HG03442 (cell line): ENCODE results near the gene SCAF4.
A peak's percentile ranks its signal among the peaks of the same experiment; 100 is the strongest.
"Not testable (repeated sequence)": the region's sequence is repeated elsewhere in the genome, so short reads cannot be mapped to it uniquely, and the experiment has no call there.

Source experiments
- ATAC-seq: cut with Tn5 transposase; IDR thresholded peaks from one replicate; pipeline ENCODE4 v1.9.1; 2021; ENCODE audit warnings: mild to moderate bottlenecking, moderate library complexity; ENCODE audit not compliant: unreplicated experiment

Gene SCAF4, protein sequence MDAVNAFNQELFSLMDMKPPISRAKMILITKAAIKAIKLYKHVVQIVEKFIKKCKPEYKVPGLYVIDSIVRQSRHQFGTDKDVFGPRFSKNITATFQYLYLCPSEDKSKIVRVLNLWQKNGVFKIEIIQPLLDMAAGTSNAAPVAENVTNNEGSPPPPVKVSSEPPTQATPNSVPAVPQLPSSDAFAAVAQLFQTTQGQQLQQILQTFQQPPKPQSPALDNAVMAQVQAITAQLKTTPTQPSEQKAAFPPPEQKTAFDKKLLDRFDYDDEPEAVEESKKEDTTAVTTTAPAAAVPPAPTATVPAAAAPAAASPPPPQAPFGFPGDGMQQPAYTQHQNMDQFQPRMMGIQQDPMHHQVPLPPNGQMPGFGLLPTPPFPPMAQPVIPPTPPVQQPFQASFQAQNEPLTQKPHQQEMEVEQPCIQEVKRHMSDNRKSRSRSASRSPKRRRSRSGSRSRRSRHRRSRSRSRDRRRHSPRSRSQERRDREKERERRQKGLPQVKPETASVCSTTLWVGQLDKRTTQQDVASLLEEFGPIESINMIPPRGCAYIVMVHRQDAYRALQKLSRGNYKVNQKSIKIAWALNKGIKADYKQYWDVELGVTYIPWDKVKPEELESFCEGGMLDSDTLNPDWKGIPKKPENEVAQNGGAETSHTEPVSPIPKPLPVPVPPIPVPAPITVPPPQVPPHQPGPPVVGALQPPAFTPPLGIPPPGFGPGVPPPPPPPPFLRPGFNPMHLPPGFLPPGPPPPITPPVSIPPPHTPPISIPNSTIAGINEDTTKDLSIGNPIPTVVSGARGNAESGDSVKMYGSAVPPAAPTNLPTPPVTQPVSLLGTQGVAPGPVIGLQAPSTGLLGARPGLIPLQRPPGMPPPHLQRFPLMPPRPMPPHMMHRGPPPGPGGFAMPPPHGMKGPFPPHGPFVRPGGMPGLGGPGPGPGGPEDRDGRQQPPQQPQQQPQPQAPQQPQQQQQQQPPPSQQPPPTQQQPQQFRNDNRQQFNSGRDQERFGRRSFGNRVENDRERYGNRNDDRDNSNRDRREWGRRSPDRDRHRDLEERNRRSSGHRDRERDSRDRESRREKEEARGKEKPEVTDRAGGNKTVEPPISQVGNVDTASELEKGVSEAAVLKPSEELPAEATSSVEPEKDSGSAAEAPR

DNA sequence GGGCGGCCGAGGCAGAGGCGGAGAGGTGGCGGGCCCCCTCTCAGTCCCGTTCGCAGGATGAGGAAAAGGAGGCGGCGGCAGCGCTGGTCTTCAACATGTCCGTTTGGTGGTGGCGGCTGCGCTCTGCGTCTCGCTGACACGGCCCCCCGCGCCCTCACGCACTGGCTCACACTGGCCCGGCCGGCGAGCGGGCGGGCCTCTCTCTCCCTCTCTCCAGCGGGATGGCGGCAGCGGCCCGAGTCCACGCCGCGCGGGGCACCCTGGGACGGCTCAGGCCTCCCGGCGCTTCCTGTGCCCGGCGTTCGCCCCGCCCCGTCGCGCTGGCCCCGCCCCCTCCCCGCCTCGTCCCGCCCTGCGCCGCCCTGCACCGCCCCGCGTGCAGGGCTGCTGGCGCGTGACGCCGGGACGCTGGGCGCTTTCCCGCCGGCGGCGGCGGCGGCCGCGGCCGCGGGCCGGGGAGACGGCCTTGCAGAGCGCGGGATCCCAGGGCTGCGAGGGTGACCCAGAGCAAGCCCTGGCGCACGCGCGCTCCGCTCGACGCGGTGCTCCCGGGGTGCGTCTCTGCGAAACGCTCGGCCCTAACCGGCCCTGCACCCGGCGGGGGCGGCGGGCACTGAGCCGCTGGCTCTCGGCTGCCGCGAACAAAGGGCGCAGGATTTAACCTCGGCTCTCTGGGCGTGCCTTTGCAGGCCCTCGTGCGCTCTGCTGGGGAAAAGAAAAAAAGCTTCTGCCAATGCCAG is at the start of gene SCAF4:
TSS of gene SCAF4 (minus strand) at position 262 of the 740 bp plus-strand sequence. CDS start 426 bp downstream, outside the sequence.
- peak; percentile 80 for ATAC-seq

DNA sequence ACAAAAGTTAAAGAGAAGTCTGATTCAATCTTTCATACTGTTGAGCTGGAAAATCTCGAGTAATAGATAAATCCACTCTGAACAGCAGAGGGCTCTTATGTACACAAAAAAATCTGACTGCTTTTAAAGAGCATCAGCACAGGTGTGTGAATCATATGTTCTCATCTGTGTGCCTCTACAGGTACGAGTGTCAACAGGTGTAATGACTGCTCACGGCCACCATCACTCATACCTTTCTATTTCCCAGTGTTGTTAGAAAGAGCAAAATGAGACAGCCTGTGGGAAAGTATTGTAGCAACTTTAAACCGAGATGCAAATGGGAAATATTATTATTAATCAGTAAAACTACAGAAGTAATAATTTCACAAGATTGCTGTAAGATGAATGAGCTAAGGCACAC is 49.0 kb upstream of the SCAF4 start:
- ATAC-seq, result no peak

DNA sequence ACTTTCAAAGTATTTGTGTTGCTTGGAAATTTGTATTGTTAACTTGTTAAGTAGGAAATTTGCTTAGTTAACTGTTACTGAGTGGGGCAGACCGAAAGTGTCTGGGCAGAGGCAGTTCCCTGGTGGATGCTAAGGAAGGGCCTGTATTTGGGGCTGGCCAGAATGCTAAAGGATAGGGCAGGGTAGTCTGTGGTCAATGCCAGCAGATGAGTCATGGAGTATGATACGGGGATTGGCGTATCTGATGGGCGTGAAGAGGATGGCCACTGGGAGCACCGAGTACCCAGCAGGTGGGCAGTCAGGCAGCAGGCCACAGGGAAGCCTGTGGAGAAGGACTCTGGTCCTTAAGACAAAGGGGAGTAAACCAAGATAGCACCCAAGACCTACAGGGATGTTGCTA is 46.6 kb upstream of the SCAF4 start:
- ATAC-seq, result no peak

DNA sequence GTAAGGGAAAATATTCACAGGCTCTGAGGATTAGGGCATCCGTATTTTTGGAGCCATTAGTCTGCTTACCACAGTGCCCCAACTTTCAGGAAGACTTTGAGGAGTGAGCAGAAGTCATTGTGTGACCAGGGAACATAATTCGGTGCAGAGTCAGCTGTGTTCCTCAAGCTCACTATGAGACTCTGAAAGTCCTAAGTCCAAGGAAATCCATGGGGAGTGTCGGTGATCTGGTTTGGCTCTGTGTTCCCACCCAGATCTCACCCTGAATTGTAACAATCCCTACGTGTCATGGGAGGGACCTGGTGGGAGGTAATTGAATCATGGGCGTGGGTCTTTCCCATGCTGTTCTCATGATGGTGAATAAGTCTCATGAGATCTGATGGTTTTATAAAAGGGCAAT is 45.9 kb upstream of the SCAF4 start:
- ATAC-seq, result no peak

DNA sequence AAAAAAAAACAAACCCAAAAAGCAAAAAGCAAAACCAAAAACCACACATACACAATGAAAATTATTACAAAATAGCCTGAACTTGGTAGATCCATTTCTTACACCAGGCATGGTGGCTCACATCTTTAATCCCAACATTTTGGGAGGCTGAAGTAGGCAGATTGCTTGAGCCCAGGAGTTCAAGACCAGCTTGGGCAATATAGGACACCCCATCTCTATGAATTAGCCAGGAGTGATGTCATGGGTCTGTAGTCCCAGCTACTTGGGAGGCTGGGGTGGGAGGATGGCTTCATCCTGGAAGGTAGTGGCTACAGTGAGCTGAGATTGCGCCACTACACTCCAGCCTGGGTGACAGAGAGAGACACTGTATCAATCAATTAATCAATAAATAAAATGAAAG is 42.1 kb upstream of the SCAF4 start:
- no peak for ATAC-seq

DNA sequence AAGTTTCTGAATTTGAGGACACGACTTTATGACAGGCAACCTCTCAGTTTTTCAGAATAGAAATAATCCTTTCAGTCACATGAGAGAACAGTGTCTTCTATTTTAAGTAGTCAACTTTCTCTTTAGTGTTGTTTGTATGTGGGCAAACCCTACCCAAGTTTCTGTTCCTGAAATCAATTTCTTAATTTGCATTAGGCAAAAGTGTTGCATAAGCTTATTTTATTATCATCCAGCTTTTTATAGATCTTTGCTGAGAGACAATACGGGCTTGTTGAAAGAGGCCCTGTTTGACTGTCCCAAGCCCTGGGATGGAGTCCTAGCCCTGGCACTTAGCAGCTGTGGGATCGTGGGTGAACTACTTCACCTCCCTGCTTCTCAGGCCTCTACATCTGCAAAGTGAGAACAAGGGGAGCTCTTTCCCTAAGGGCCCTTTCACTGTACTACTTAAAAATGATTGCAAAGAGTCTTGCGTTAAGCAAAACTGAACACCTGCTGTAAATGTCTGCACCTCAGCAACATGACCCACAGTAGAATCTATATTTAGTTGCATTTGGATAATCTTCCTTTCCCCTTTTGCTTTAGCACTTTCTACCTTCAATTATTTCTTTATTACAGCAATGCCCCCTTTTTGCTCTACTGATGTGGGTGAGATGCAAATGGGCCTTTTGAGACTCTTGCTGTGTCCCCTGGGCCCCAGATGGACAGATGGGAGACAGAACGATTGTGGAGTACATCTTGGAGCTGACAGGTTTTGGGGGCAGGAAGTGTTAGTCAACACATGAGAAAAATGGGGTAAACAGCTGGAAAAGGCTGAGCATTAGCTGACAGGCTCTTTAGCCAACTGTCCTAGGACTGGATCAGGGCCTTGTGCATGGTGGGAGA is 41.0 kb upstream of the SCAF4 start:
- ATAC-seq, result peak; percentile 88

DNA sequence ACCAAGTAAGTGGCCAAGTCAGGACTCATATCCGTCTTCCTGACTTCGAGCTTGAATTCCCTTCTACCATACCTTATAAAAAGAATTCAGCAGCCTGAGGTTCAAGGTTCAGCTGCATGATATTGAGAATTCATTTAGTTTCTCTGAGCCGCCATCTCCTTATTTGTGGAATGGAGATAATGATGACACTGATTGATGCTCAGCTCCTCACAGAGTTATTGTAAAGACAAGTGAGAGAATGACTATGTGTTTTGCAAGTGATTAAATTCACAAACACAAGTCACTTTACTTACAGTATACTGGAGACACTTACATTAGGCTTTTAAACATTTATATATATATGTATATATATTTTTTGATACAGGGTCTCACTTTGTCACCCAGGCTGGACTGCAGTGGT is 39.8 kb upstream of the SCAF4 start:
- ATAC-seq, result no peak

DNA sequence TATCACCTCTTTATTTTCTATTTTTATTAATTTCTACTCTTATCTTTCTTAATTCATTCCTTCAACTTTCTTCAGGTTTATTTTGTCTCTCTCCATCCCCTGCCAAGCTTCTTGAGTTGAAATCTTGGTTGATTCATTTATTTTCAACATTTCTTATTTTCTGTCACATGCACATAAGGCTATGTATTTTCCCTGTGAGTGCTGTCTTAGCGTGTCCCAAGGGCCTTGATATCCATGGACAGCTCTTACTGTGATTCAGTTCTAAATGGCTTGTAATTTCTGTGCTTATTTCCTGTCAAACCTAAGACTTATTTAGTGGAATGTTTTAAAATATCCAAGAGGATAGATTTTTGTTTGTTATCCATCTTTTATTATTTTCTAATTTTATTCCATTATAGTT is 36.8 kb upstream of the SCAF4 start:
- ATAC-seq, result no peak

DNA sequence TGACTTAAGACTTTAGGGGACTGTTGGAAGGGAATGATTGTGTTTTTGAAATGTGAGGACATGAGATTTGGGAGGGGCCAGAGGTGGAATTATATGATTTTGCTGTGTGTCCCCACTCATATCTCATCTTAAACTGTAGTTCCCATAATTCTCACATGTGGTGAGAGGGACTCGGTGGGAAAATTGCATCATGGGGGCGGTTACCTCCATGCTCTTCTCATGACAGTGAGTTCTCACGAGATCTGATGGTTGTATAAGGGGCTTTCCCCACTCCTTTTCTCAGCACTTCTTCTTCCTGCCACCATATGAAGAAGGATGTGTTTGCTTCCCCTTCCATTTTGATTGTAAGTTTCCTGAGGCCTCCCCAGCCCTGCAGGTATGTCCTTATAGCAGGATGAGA is 35.0 kb upstream of the SCAF4 start:
- no peak for ATAC-seq

DNA sequence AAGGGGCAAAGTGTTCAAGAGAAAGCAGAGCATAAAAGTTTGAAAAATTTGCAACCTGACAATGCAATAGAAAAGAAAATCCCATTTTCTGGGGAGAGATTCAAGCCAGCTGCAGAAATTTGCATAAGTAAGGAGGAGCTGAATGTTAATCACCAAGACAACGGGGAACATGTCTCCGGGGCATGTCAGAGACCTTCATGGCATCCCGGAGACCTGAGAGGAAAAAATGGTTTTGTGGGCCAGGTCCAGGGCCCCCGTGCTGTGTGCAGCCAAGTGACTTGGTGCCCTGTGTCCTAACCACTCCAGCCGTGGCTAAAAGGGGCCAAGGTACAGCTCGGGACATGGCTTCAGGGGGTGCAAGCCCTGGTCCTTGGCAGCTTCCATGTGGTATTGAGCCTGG is 33.9 kb upstream of the SCAF4 start:
- not testable (repeated sequence) for ATAC-seq

DNA sequence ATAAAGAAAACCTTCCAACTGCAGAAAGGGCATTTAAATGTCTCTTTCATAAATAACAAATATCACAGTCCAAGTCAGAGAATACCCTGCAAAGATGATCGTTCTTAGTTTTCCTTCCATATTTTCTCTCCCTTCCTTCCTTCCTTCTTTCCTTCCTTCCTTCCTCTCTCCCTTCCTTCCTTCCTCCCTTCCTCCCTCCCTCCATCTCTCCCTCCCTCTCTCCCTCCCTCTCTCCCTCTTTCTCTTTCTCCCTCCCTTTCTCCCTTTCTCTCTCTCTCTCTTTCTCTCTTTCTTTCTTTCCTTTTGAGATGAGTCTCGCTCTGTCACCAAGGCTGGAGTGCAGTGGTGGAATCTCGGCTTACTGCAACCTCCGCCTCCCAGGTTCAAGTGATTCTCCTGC is 29.0 kb upstream of the SCAF4 start:
- ATAC-seq, result no peak

DNA sequence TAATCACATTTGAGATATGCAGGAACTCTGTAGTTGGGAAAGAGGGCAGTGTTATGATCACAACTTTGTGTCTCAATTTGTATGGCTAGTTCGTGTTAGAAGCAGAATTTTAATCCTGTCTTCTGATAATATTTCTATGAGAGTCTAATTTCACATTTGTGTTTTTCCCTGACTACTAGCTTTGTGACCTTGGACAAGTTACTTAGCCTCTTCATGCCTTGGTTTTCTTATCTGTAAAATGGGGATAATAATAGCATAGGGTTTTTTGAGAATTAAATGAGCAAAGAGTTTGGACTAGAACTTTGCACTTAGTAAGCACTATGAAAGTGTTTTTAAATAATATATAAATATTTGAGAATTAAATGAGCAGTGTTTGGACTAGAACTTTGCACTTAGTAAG is 24.9 kb upstream of the SCAF4 start:
- no peak for ATAC-seq

DNA sequence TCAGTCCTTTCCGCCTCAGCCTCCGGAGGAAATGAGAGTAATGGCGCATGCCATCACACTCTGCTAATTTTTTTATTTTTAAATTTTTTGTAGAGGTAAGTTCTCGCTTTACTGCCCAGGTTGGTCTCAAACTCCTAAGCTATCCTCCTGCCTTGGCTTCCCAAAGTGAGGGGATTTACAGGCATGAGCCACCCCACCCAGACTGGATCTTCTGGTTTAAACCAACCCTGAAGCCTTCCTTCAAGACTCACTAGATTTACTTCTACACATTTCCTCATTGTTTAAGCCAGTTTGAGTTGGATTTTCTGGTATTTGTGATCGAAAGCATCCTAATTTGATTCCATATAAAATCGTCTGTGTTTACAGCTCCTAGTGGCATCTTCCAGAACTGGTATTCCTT is 23.1 kb upstream of the SCAF4 start:
- no peak for ATAC-seq

DNA sequence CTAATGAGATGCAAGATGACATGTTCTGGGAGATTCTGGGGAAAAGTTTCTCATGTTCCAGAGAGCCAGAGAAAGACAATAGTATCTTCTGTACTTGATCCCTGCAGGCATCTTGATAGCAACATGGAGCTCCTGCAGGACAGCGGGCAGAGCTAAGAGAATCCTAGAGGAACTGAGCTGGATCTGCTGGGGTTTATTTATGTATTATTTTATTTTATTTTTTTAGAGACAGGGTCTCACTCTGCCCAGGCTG is 22.7 kb upstream of the SCAF4 start:
- no peak for ATAC-seq

DNA sequence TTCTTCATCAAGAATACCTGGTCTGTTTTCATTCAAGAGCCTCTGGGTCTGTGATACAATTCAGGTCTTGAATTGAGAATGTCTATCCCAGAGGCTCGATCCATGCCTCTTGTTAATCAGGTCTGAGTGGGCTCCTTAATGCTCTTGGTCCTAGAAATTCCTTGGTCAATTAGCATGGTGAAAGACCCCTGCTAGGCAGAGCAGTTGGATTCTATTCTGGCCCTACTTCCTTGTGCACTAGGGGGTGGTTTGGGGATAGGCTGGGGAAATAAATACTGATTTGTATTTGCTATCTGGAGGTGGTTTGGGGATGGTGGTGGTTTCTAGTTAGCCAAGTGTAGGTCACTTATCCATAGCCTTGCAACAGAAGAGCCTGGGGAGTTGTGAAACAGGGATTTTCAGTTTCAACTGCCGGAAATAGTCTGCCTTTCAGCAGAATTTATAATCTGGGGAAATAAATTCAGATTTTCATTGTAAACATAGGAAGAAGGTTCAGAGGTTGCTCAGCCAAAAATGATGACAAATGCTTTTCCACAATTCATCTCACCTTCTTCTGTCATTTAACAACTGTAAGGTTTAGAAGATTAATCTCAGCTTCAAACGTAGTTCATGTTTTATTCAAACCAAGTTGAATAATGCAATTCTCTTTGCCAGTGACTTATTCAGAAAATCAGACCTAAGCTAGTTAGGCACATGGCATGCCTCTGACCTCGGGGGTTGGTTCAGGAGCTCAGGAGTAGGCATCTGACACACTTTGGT is 22.2 kb upstream of the SCAF4 start:
- ATAC-seq, result no peak

DNA sequence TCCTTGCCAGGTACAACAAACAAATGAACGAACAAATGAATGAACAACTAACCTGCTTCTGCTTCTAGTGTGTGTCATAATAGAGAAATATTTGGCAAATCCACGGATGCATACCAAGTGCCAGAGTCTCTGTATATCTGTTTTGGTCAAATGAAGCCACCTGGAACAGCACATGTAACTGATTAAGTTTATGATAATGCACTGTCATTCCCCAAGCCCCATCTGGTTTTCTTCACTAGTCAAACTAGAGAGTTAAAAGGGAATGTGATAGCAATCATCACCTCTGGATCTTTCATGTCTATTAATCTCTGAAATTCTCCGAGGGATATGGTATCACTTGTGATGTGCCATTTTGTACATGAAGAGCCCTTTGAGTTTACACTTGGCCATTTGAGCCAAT is 21.0 kb upstream of the SCAF4 start:
- ATAC-seq, result no peak

DNA sequence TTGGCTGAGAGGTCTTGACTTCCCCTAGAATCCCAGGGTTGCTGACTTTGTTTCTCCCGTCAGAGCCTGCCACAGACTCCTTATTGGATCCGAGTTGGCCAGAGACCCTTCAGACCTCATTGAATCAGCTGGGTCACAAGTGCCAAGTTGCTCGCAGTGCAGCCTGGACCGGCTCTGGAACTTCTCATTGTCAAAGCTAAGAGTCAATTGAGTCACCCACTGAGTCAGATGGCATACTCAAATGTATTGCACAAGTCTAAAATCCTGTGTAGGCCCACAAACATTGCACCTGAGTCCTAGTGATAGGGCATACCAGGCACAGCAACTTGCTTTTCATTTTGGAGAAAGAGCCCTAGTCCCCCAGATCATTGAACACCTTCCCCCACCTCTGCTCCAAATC is 20.4 kb upstream of the SCAF4 start:
- ATAC-seq, result no peak

DNA sequence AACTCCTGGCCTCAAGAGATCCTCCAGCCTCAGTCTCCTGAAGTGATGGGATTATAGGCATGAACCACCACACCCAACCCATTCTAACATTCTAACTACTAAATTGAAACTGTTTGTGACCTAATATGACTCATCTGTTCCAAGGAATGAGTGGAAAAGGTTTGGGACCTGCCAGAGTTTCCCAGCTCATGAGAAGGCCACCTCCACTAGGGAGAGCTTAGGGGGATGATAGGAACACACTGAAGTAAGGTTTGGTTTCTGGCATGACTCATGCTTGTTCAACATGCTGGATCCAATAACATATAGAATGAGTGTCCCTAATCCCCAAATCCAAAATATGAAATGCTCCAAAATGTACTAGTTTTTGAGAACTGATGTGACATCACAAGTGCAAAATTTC is 18.9 kb upstream of the SCAF4 start:
- no peak for ATAC-seq

DNA sequence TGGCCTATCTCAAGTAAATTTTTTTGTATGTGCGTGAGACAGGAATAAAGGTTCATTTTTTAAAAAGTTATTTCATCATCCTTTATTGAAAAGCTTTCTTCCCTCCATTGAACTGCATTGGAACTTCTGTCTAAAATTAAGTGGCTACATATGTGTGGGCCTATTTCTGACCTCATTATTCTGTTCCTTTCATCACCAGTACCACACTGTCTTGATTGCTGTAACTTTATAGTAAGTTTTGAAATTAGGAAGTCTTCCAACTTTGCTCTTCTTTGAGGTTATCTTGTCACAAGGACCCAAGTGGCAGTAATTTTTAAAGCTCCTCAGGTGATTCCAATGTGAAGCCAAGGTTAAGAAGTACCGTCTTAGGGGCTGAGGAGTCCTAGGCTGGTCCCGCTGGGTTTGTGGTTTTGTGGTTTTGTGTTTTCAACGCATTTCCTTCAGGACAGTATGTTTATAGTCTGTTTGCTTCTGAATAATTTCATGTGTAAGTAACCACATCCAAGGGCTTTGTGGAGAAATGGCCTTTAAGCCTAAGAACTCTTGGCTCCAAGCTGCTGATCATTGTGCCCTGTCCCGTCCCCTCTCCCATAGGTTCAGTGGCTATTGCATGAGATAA is 12.4 kb upstream of the SCAF4 start:
- ATAC-seq, result no peak
